ENCODE measurements around the gene XAGE2.
A peak's percentile ranks its signal among the peaks of the same experiment; 100 is the strongest.

Gene XAGE2

GRCh38 chrX:52353838-52354237, 15.0 kb upstream of the XAGE2 start:
- no peak overlapping the region for H3K27ac ChIP-seq
- TF ChIP-seq CTCF (conservative IDR thresholded peaks at IDR 0.05), result no peak

GRCh38 chrX:52355108-52355507, 13.7 kb upstream of the XAGE2 start:
- H3K27ac ChIP-seq, result no peak overlapping the region
- TF ChIP-seq CTCF (conservative IDR thresholded peaks at IDR 0.05), result no peak

- TF ChIP-seq CTCF (conservative IDR thresholded peaks at IDR 0.05), result no peak
- no peak overlapping the region for H3K27ac ChIP-seq
These were observed 9.1 kb upstream of the XAGE2 start for GRCh38 chrX:52359614-52360232.

- TF ChIP-seq CTCF (conservative IDR thresholded peaks at IDR 0.05), result no peak
- no peak overlapping the region for H3K27ac ChIP-seq
These were observed 6.9 kb upstream of the XAGE2 start for GRCh38 chrX:52361941-52362340.

- peak; percentile 27; the same call in 1 of the 2 replicates for TF ChIP-seq CTCF (conservative IDR thresholded peaks at IDR 0.05)
These were observed 5.5 kb upstream of the XAGE2 start for GRCh38 chrX:52363247-52363883.

GRCh38 chrX:52378870-52379269, 10.0 kb downstream of the XAGE2 start:
- TF ChIP-seq CTCF (conservative IDR thresholded peaks at IDR 0.05), result no peak
- no peak overlapping the region for H3K27ac ChIP-seq

More at GRCh38 chrX:52363247-52363883, 5.5 kb upstream of the XAGE2 start:
- H3K27ac ChIP-seq, result no peak overlapping the region

- no peak overlapping the region for H3K27ac ChIP-seq
- TF ChIP-seq CTCF (conservative IDR thresholded peaks at IDR 0.05), result no peak
These were observed 12.2 kb downstream of the XAGE2 start for GRCh38 chrX:52380993-52381392.
